ENCODE measurements around the gene NAA38.
A peak's percentile ranks its signal among the peaks of the same experiment; 100 is the strongest.

Gene NAA38

DNA sequence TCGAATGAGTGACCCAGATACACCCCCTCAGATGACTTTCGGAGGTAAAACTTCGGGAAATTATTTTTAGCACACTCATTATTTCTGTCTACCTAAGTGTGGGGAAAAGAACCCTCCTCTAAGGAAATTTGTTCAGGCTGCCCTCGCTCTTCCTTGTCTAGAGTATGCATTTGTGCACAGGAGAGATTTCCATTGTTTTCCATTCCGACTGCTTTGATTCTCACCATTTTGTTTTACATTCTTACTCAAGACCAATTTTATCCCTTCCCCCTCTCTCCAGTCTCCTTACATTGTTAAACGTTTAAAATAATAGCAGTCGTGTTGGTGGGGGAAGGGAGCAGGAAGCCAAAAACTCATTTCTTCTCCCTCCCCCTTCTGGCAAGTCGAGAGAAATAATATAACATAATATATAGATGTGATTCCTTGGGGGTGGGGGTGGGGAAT is 29.7 kb upstream of the NAA38 start (continued):
- TF ChIP-seq ZBTB44 (tag by site-specific recombination; IDR thresholded peaks at IDR 0.05) (0 out of 2 replicates have a peak, but pooled peaks have one; percentile 37), SP2 (tag by site-specific recombination; IDR thresholded peaks at IDR 0.05) (no peak), ZNF768 (tag by site-specific recombination; IDR thresholded peaks at IDR 0.05) (no peak), ZBTB48 (tag by site-specific recombination; IDR thresholded peaks at IDR 0.05) (no peak), ZNF341 (tag by site-specific recombination; IDR thresholded peaks at IDR 0.05; ENCODE audit: low read depth) (no peak), BCL11A (tag by site-specific recombination; IDR thresholded peaks at IDR 0.05; ENCODE audit: low read depth) (0 out of 2 replicates have a peak, but pooled peaks have one; percentile 24), ZNF335 (tag by site-specific recombination; conservative IDR thresholded peaks at IDR 0.05) (0 out of 2 replicates have a peak, but pooled peaks have one; percentile 0), ZSCAN23 (tag by site-specific recombination; IDR thresholded peaks at IDR 0.05) (peak; percentile 52; the same call in 1 of the 2 replicates), ZNF23 (tag by site-specific recombination; IDR thresholded peaks at IDR 0.05; ENCODE audit: borderline replicate concordance) (no peak), FEZF1 (tag by site-specific recombination; IDR thresholded peaks at IDR 0.05) (no peak), ZNF350 (tag by site-specific recombination; IDR thresholded peaks at IDR 0.05) (no peak), ZNF701 (tag by site-specific recombination; IDR thresholded peaks at IDR 0.05) (no peak), ZNF658 (tag by site-specific recombination; IDR thresholded peaks at IDR 0.05) (no peak), ZEB2 (tag by site-specific recombination; IDR thresholded peaks at IDR 0.05) (no peak; the same call in 1 of the 2 replicates), ZNF24 (tag by site-specific recombination; IDR thresholded peaks at IDR 0.05) (0 out of 2 replicates have a peak, but pooled peaks have one; percentile 56), ZNF624 (tag by site-specific recombination; IDR thresholded peaks at IDR 0.05) (no peak), MEIS1 (CRISPR knock-in tag; IDR thresholded peaks at IDR 0.05; ENCODE audit: borderline replicate concordance) (no peak), ZNF830 (tag by site-specific recombination; IDR thresholded peaks at IDR 0.05; ENCODE audit: low read depth) (no peak), ZNF174 (tag by site-specific recombination; IDR thresholded peaks at IDR 0.05) (no peak), ZNF48 (tag by site-specific recombination; IDR thresholded peaks at IDR 0.05) (no peak), ZNF19 (tag by site-specific recombination; IDR thresholded peaks at IDR 0.05; ENCODE audit: low read depth) (no peak), ZNF140 (tag by site-specific recombination; IDR thresholded peaks at IDR 0.05) (no peak), ZNF18 (tag by site-specific recombination; IDR thresholded peaks at IDR 0.05) (no peak), ZNF292 (tag by site-specific recombination; IDR thresholded peaks at IDR 0.05; ENCODE audit: borderline replicate concordance, low read depth) (no peak), GFI1B (tag by site-specific recombination; IDR thresholded peaks at IDR 0.05) (peak; percentile 59; the same call in 1 of the 2 replicates), ZFP69B (tag by site-specific recombination; IDR thresholded peaks at IDR 0.05) (no peak), ZNF426 (tag by site-specific recombination; IDR thresholded peaks at IDR 0.05) (no peak), PRDM1 (tag by site-specific recombination; IDR thresholded peaks at IDR 0.05) (peak; percentile 79)
- TF ChIP-seq, protein P1, sequence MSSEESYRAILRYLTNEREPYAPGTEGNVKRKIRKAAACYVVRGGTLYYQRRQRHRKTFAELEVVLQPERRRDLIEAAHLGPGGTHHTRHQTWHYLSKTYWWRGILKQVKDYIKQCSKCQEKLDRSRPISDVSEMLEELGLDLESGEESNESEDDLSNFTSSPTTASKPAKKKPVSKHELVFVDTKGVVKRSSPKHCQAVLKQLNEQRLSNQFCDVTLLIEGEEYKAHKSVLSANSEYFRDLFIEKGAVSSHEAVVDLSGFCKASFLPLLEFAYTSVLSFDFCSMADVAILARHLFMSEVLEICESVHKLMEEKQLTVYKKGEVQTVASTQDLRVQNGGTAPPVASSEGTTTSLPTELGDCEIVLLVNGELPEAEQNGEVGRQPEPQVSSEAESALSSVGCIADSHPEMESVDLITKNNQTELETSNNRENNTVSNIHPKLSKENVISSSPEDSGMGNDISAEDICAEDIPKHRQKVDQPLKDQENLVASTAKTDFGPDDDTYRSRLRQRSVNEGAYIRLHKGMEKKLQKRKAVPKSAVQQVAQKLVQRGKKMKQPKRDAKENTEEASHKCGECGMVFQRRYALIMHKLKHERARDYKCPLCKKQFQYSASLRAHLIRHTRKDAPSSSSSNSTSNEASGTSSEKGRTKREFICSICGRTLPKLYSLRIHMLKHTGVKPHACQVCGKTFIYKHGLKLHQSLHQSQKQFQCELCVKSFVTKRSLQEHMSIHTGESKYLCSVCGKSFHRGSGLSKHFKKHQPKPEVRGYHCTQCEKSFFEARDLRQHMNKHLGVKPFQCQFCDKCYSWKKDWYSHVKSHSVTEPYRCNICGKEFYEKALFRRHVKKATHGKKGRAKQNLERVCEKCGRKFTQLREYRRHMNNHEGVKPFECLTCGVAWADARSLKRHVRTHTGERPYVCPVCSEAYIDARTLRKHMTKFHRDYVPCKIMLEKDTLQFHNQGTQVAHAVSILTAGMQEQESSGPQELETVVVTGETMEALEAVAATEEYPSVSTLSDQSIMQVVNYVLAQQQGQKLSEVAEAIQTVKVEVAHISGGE (tag by site-specific recombination; conservative IDR thresholded peaks at IDR 0.05; ENCODE audit: low read depth) = 0 out of 2 replicates have a peak, but pooled peaks have one; percentile 1
- TF ChIP-seq, protein P2, sequence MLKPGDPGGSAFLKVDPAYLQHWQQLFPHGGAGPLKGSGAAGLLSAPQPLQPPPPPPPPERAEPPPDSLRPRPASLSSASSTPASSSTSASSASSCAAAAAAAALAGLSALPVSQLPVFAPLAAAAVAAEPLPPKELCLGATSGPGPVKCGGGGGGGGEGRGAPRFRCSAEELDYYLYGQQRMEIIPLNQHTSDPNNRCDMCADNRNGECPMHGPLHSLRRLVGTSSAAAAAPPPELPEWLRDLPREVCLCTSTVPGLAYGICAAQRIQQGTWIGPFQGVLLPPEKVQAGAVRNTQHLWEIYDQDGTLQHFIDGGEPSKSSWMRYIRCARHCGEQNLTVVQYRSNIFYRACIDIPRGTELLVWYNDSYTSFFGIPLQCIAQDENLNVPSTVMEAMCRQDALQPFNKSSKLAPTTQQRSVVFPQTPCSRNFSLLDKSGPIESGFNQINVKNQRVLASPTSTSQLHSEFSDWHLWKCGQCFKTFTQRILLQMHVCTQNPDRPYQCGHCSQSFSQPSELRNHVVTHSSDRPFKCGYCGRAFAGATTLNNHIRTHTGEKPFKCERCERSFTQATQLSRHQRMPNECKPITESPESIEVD (tag by site-specific recombination; IDR thresholded peaks at IDR 0.05) = peak; percentile 99
- TF ChIP-seq, protein P3, sequence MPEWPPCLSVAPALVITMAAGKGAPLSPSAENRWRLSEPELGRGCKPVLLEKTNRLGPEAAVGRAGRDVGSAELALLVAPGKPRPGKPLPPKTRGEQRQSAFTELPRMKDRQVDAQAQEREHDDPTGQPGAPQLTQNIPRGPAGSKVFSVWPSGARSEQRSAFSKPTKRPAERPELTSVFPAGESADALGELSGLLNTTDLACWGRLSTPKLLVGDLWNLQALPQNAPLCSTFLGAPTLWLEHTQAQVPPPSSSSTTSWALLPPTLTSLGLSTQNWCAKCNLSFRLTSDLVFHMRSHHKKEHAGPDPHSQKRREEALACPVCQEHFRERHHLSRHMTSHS (tag by site-specific recombination; IDR thresholded peaks at IDR 0.05) = no peak

All from HEK293 (cell line).